ENCODE measurements around the gene ESF1.

GRCh38 chr20:13736436-13737191, 48.1 kb downstream of the ESF1 start:
- TF ChIP-seq EZH2 (IDR thresholded peaks at IDR 0.05; ENCODE audit: insufficient read depth, poor library complexity, severe bottlenecking): no peak
- TF ChIP-seq EZH2phosphoT487 (IDR thresholded peaks at IDR 0.05; ENCODE audit: insufficient read depth, low read depth): no peak
